Heart left ventricle (tissue), 16 donors: ENCODE measurements around the gene CTAG1B. TPM values are rescaled to one million over a fixed set of nuclear protein-coding genes. Genes with fewer than 3 reads are reported as not detected.

Source experiments
- ATAC-seq, 4 donors: fragments of 200-7000 bp; cut with Tn5 transposase; one replicate each; pipeline ENCODE4 v1.9.1; 2020 to 2022; ENCODE audit warnings: moderate library complexity in 4 of 4, mild to moderate bottlenecking in 3 of 4, moderate number of reproducible peaks in 1 of 4
- DNase-seq, 5 donors: peaks; one replicate each; pipeline ENCODE4 v3.0.0-alpha.2; 2020
- H3K27ac ChIP-seq, 12 donors: fragments of 200-600 bp; sonication (generic) in 4 of 12; one replicate each; pipeline versions ENCODE4 v1.5.0 to v1.8.0; 2016 to 2022; ENCODE audit warnings: mild to moderate bottlenecking in 2 of 12
- H3K27me3 ChIP-seq, 9 donors: fragments of 200-600 bp; sonication (generic) in 2 of 9; one replicate each; pipeline versions ENCODE4 v1.5.1 to v1.8.0; 2016 to 2022; ENCODE audit warnings: mild to moderate bottlenecking in 3 of 9
- H3K36me3 ChIP-seq, 9 donors: fragments of 200-600 bp; sonication (generic) in 2 of 9; one replicate each; pipeline versions ENCODE4 v1.5.0 to v1.8.0; 2018 to 2022; ENCODE audit warnings: mild to moderate bottlenecking in 2 of 9
- H3K4me1 ChIP-seq, 12 donors: fragments of 200-600 bp; sonication (generic) in 4 of 12; one replicate each; pipeline versions ENCODE4 v1.5.0 to v1.8.0; 2016 to 2022; ENCODE audit warnings: mild to moderate bottlenecking in 3 of 12
- H3K4me3 ChIP-seq, 12 donors: fragments of 200-600 bp; sonication (generic) in 4 of 12; one replicate each; pipeline versions ENCODE4 v1.5.0 to v1.8.0; 2017 to 2022; ENCODE audit warnings: mild to moderate bottlenecking in 9 of 12, moderate library complexity in 4 of 12
- H3K9me3 ChIP-seq, 12 donors: fragments of 200-600 bp; sonication (generic) in 4 of 12; one replicate each; pipeline versions ENCODE4 v1.5.0 to v1.8.0; 2016 to 2022; ENCODE audit warnings: mild to moderate bottlenecking in 1 of 12
- CTCF ChIP-seq, 12 donors: fragments of 200-600 bp; sonication (generic) in 4 of 12; IDR thresholded peaks; one replicate each; pipeline versions ENCODE4 v1.5.0 to v1.8.0; 2018 to 2022; ENCODE audit warnings: antibody characterized with exemption in 12 of 12, mild to moderate bottlenecking in 5 of 12
- POLR2A ChIP-seq, 2 donors: fragments of 450-650 bp; IDR thresholded peaks; one replicate each; pipeline ENCODE4 v1.6.1; 2017; ENCODE audit warnings: antibody characterized with exemption in 2 of 2, mild to moderate bottlenecking in 2 of 2, moderate library complexity in 2 of 2
- WGBS, 4 donors: extraction: QIAGEN DNeasy Blood & Tissue Kit in 2 of 4; methylation state at CpG; one replicate each; pipeline versions ENCODE4 v1.1.5 to v1.1.7; 2013 to 2018; 5-methylcytosine and 5-hydroxymethylcytosine counted together
- intact Hi-C, 10 donors: fragments of 100-400 bp; cut with DNase I; formaldehyde crosslinking; loops; one replicate each; pipeline versions ENCODE4 v1.11.1 to v1.14.2; 2022
- polyA plus RNA-seq, 2 donors: library from polyadenylated mRNA; stranded (reverse); fragments of 200-250 nt; gene quantifications; one replicate each; pipeline ENCODE4 v1.2.3, GENCODE V29; 2013
- total RNA-seq, 9 donors: library from RNA; depleted of rRNA in 2 of 9; stranded (reverse); fragments of >200 nt in 2 of 9; fragmentation: NEBNext Ultra II Directional in 3 of 9; extraction: Animal tissue kit (Norgen Biotek cat#: 25700) in 3 of 9; gene quantifications; one replicate each; pipeline versions ENCODE4 v1.1.0 to v1.2.4, GENCODE V29; 2016 to 2023
- donor health status: ischemic (EF 13 %, LVEDD 7.1; RV severe dilation, severe dysfunction).
- donor health status: healthy with polysubstance abuse.
- donor health status: DM: no; HTN: yes; CAD: no.
- donor health status: DM: no; HTN: no; CAD: no.
- donor health status: ischemic (EF 25% LVEDD 6.9; RV normal size, moderate dysfunction).
- donor health status: ischemic (EF 25% LVEDD 5.7; RV mildly dilated, moderate dysfunction).
- donor health status: healthy.
- donor health status: DM: yes; HTN: yes; CAD: no.
- donor health status: ischemic (EF 35%, LVEDD 5.7; RV mildly dilated, moderate dysfunction).
- donor health status: nonischemic (EF 11% LVEDD 7.7; RV severe dilation, severe dysfunction).
- donor health status: DM: yes; HTN: yes; CAD: no.
- donor health status: PGD.
- donor health status: ischemic (EF 29% LVEDD 5.4; RV normal size, mild dysfunction).
- donor health status: nonischemic (EF 23%, LVEDD 6.1; RV moderate dilation, normal function).

CTAG1B gene
- total and polyA plus RNA-seq, 11 donors, result not detected

- no peaks in the 10 kb centered on the region for H3K36me3 ChIP-seq
- no peak for DNase-seq
- H3K4me3 ChIP-seq, result no peak overlapping the region
- intact Hi-C loops, result no loop called here
- 85 to 93% (median 89%) methylated on average over 11 of the region's 11 CpGs for WGBS, 4 donors
- H3K27me3 ChIP-seq, result no peaks in the 10 kb centered on the region
- H3K4me1 ChIP-seq, result no peaks in the 10 kb centered on the region
- TF ChIP-seq CTCF (IDR thresholded peaks at IDR 0.05), result no peak
- no peak for TF ChIP-seq POLR2A (IDR thresholded peaks at IDR 0.05)
- ATAC-seq, result no peak
- H3K9me3 ChIP-seq, result no peaks in the 10 kb centered on the region
- H3K27ac ChIP-seq, result no peak overlapping the region
These were observed 39.9 kb upstream of the CTAG1B start for GRCh38 chrX:154658957-154659356.

- DNase-seq, result no peak
- WGBS, 4 donors, result 90 to 94% (median 92%) methylated on average over 12 of the region's 12 CpGs
- no peak for ATAC-seq
- Histone ChIP-seq H3K27me3 (no peaks in the 10 kb centered on the region), H3K9me3 (no peaks in the 10 kb centered on the region), H3K27ac (no peak overlapping the region), H3K4me3 (no peak overlapping the region), H3K36me3 (no peaks in the 10 kb centered on the region), H3K4me1 (no peaks in the 10 kb centered on the region)
- intact Hi-C loops, result no loop called here
- TF ChIP-seq CTCF (IDR thresholded peaks at IDR 0.05), result no peak
- TF ChIP-seq POLR2A (IDR thresholded peaks at IDR 0.05), result no peak
These were observed 39.1 kb upstream of the CTAG1B start for GRCh38 chrX:154658187-154658586.

GRCh38 chrX:154657226-154657805, 38.2 kb upstream of the CTAG1B start:
- DNase-seq (no peak), ATAC-seq (no peak)
- intact Hi-C loops, result no loop called here
- Histone ChIP-seq H3K4me1 (no peaks in the 10 kb centered on the region), H3K36me3 (no peaks in the 10 kb centered on the region), H3K9me3 (no peaks in the 10 kb centered on the region), H3K27me3 (no peaks in the 10 kb centered on the region), H3K4me3 (no peak overlapping the region), H3K27ac (no peak overlapping the region)
- WGBS, 4 donors, result 87 to 95% (median 92%) methylated on average over 15 of the region's 15 CpGs
- no peak for TF ChIP-seq POLR2A (IDR thresholded peaks at IDR 0.05)
- TF ChIP-seq CTCF (IDR thresholded peaks at IDR 0.05), result no peak

GRCh38 chrX:154655786-154656185, 36.7 kb upstream of the CTAG1B start:
- TF ChIP-seq POLR2A (IDR thresholded peaks at IDR 0.05), result no peak
- no peak for TF ChIP-seq CTCF (IDR thresholded peaks at IDR 0.05)
- H3K4me3 ChIP-seq, result no peak overlapping the region
- WGBS, 4 donors, result 82 to 89% (median 86%) methylated on average over 11 of the region's 11 CpGs
- intact Hi-C loops, result no loop called here
- H3K36me3 ChIP-seq, result no peaks in the 10 kb centered on the region
- no peaks in the 10 kb centered on the region for H3K9me3 ChIP-seq
- DNase-seq (no peak), ATAC-seq (no peak)
- no peak overlapping the region for H3K27ac ChIP-seq
- H3K4me1 ChIP-seq, result no peaks in the 10 kb centered on the region
- H3K27me3 ChIP-seq, result no peaks in the 10 kb centered on the region
